ENCODE data around the gene VPS36.

GRCh38 chr13:52447354-52447753 lies 3.1 kb downstream of the VPS36 start:
- TF ChIP-seq POLR2A (IDR thresholded peaks at IDR 0.05) (no peak), CTCF (IDR thresholded peaks at IDR 0.05) (no peak)
